Measurements from ENCODE around the gene FOXK1.
A peak's percentile ranks its signal among the peaks of the same experiment; 100 is the strongest.

The FOXK1 gene

GRCh38 chr7:4751398-4751947 lies 69.4 kb downstream of the FOXK1 start:
- peak overlapping the region; percentile 54 for H3K27ac ChIP-seq
- TF ChIP-seq CTCF (conservative IDR thresholded peaks at IDR 0.05; ENCODE audit: low read depth): no peak
- ChIA-PET CTCF (no interaction called here), POLR2A (ENCODE audit: low non-redundant PET) (no interaction called here)
- no peak for DNase-seq (ENCODE audit: low spot score)

- TF ChIP-seq CTCF (conservative IDR thresholded peaks at IDR 0.05; ENCODE audit: low read depth): peak; percentile 97
- ChIA-PET CTCF (interaction anchor here (0.6 to 1.3 kb wide), 2 partner anchors 11 to 12 kb away, joined by 3 to 4 read pairs; no protein-coding TSS in a partner anchor), POLR2A (ENCODE audit: low non-redundant PET) (no interaction called here)
- H3K27ac ChIP-seq: peak overlapping the region; percentile 28
- DNase-seq (ENCODE audit: low spot score): peak; percentile 80
Measured at GRCh38 chr7:4753598-4754432, 71.7 kb downstream of the FOXK1 start.

- ChIA-PET CTCF (interaction anchor here (0.5 to 1.3 kb wide), 4 partner anchors 11 to 91 kb away, joined by 3 to 4 read pairs (median 3); no protein-coding TSS in a partner anchor), POLR2A (ENCODE audit: low non-redundant PET) (no interaction called here)
- no peak for DNase-seq (ENCODE audit: low spot score)
- H3K27ac ChIP-seq: peak overlapping the region; percentile 28
- TF ChIP-seq CTCF (conservative IDR thresholded peaks at IDR 0.05; ENCODE audit: low read depth): no peak
Measured at GRCh38 chr7:4754433-4755010, 72.4 kb downstream of the FOXK1 start.

- ChIA-PET POLR2A (ENCODE audit: low non-redundant PET) (no interaction called here), CTCF (interaction anchor here (0.5 to 1.3 kb wide), 3 partner anchors 11 to 91 kb away, joined by 3 to 4 read pairs (median 3); no protein-coding TSS in a partner anchor)
- H3K27ac ChIP-seq: no peak overlapping the region; the same call in 1 of the 2 replicates
- DNase-seq (ENCODE audit: low spot score): no peak
- TF ChIP-seq CTCF (conservative IDR thresholded peaks at IDR 0.05; ENCODE audit: low read depth): no peak
Measured at GRCh38 chr7:4755045-4755444, 73.0 kb downstream of the FOXK1 start.

GRCh38 chr7:4758111-4758510 lies 76.0 kb downstream of the FOXK1 start:
- H3K27ac ChIP-seq: no peak overlapping the region
- DNase-seq (ENCODE audit: low spot score): no peak
- no peak for TF ChIP-seq CTCF (conservative IDR thresholded peaks at IDR 0.05; ENCODE audit: low read depth)
- CTCF ChIA-PET: interaction anchor here (1.0 kb wide), 1 partner anchor 126 kb away, joined by 6 read pairs; no protein-coding TSS in a partner anchor
- POLR2A ChIA-PET (ENCODE audit: low non-redundant PET): no interaction called here

GRCh38 chr7:4758791-4759190 lies 76.7 kb downstream of the FOXK1 start:
- H3K27ac ChIP-seq: no peak overlapping the region; the same call in 1 of the 2 replicates
- DNase-seq (ENCODE audit: low spot score): no peak
- ChIA-PET POLR2A (ENCODE audit: low non-redundant PET) (no interaction called here), CTCF (interaction anchor here (1.0 kb wide), 1 partner anchor 127 kb away, joined by 6 read pairs; no protein-coding TSS in a partner anchor)
- no peak for TF ChIP-seq CTCF (conservative IDR thresholded peaks at IDR 0.05; ENCODE audit: low read depth)

Data from RWPE1 (cell line).